GM12878 (cell line): Measurements from ENCODE around the gene PILRB. TPM values are rescaled to one million over a fixed set of nuclear protein-coding genes. Genes with fewer than 3 reads are reported as not detected.
A peak's percentile ranks its signal among the peaks of the same experiment; 100 is the strongest.

Experiments
- ATAC-seq: fragments of 200-7000 bp; cut with Tn5 transposase; 3 replicates; pipeline ENCODE4 v1.9.1; 2020; ENCODE audit warnings: mild to moderate bottlenecking, moderate library complexity
- BruUV-seq: library from RNA; stranded (reverse); fragments of 400-500 nt; replicated peaks from 2 replicates; lab custom pipeline; 2021; lab: Mats Ljungman, UMichigan
- CTCF ChIA-PET: fragments of 300-600 bp; sonication (Branson Sonifier 250); formaldehyde crosslinking; extraction: SDS; loops from one replicate; lab custom pipeline; 2021; ENCODE audit warnings: inconsistent platforms; lab: Yijun Ruan, JAX
- POLR2A ChIA-PET: fragments of 350-600 bp; formaldehyde crosslinking; extraction: SDS; loops from one replicate; lab custom pipeline; 2021; ENCODE audit warnings: inconsistent platforms; lab: Charles Lee
- RAD21 ChIA-PET: fragments of 300-600 bp; sonication (Branson Sonifier 250); formaldehyde crosslinking; loops from one replicate; lab custom pipeline; 2023; ENCODE audit warnings: antibody characterized with exemption; ENCODE audit not compliant: unreplicated experiment; lab: Charles Lee
- SMC1A ChIA-PET: fragments of 300-600 bp; sonication (Branson Sonifier 250); formaldehyde crosslinking; loops from one replicate; lab custom pipeline; 2023; ENCODE audit not compliant: unreplicated experiment, uncharacterized antibody; lab: Charles Lee
- DNase-seq: peaks from one replicate; pipeline ENCODE4 v3.0.0-alpha.2; 2011; ENCODE audit warnings: low read depth, low spot score
- FAIRE-seq: peaks from 3 replicates; lab custom pipeline; 2011; peaks lifted over from hg19 to GRCh38; lab: Jason Lieb, UNC
- H2AFZ ChIP-seq: 2 replicates; pipeline ENCODE4 v1.6.0; 2011; ENCODE audit warnings: low read depth, low read length, control low read depth; ENCODE audit not compliant: control insufficient read depth
- H3K27ac ChIP-seq: 2 replicates; pipeline ENCODE4 v1.5.1; 2011; ENCODE audit warnings: control low read depth; ENCODE audit not compliant: control insufficient read depth, insufficient read depth
- H3K27me3 ChIP-seq, 2 experiments: replicated peaks in 1 of 2; 2 replicates each; pipeline versions ENCODE4 v1.6.0 to v1.6.1; 2011; ENCODE audit warnings: low read length in 1 of 2; ENCODE audit not compliant: control insufficient read depth in 2 of 2, insufficient read depth in 2 of 2
- H3K36me3 ChIP-seq, 2 experiments: 2 replicates each; pipeline ENCODE4 v1.5.1; 2011; ENCODE audit warnings: low read length in 1 of 2; ENCODE audit not compliant: control insufficient read depth in 2 of 2, insufficient read depth in 2 of 2
- H3K4me1 ChIP-seq: 2 replicates; pipeline ENCODE4 v1.6.1; 2011; ENCODE audit warnings: mild to moderate bottlenecking, low read length, moderate library complexity, mixed read lengths; ENCODE audit not compliant: control insufficient read depth, insufficient read depth
- H3K4me2 ChIP-seq: 2 replicates; pipeline ENCODE4 v1.6.0; 2011; ENCODE audit warnings: control low read depth; ENCODE audit not compliant: control insufficient read depth, insufficient read depth
- H3K4me3 ChIP-seq: fragments of 200-600 bp; sonication (generic); 2 replicates; pipeline ENCODE4 v1.5.1; 2016
- H3K79me2 ChIP-seq: 2 replicates; pipeline ENCODE4 v1.6.0; 2011; ENCODE audit warnings: low read length; ENCODE audit not compliant: control insufficient read depth, insufficient read depth
- H3K9ac ChIP-seq: 2 replicates; pipeline ENCODE4 v1.8.0; 2011; ENCODE audit warnings: low read length, control low read depth, mixed read lengths; ENCODE audit not compliant: control insufficient read depth, insufficient read depth
- H3K9me3 ChIP-seq: replicated peaks from 3 replicates; pipeline ENCODE4 v1.5.1; 2011; ENCODE audit warnings: mild to moderate bottlenecking, low read length; ENCODE audit not compliant: control insufficient read depth, insufficient read depth
- H4K20me1 ChIP-seq: 2 replicates; pipeline ENCODE4 v1.6.0; 2011; ENCODE audit not compliant: control insufficient read depth, insufficient read depth
- FOXM1 ChIP-seq: IDR thresholded peaks from 2 replicates; pipeline ENCODE4 v1.6.1; 2012; ENCODE audit warnings: low read depth, mild to moderate bottlenecking, inconsistent platforms, low read length, moderate library complexity
- NFYA ChIP-seq: IDR thresholded peaks from 2 replicates; pipeline ENCODE4 v1.6.1; 2011; ENCODE audit warnings: low read depth, mild to moderate bottlenecking, low read length, improper control_type of control experiment, borderline replicate concordance
- POLR2AphosphoS2 ChIP-seq: IDR thresholded peaks from 2 replicates; pipeline ENCODE4 v1.6.1; 2011; ENCODE audit warnings: low read depth, mild to moderate bottlenecking, low read length, improper control_type of control experiment, moderate library complexity
- TBL1XR1 ChIP-seq: IDR thresholded peaks from 2 replicates; pipeline ENCODE4 v1.6.1; 2012; ENCODE audit warnings: low read depth, low read length, improper control_type of control experiment
- WGBS: methylation state at CpG from one replicate; pipeline ENCODE4 v1.1.6; 2016; ENCODE audit warnings: low lambda C conversion rate; ENCODE audit not compliant: insufficient replicate concordance, insufficient coverage; ENCODE audit errors: missing lambda C conversion rate; 5-methylcytosine and 5-hydroxymethylcytosine counted together
- in situ Hi-C: fragments of 300-500 bp; cut with MboI; formaldehyde crosslinking; loops from 9 replicates; pipeline ENCODE4 v1.14.3; 2018; ENCODE audit warnings: mixed read lengths
- intact Hi-C: fragments of 100-400 bp; cut with micrococcal nuclease; formaldehyde crosslinking; loops from one replicate; pipeline ENCODE4 v1.14.2; 2022; ENCODE audit not compliant: unreplicated experiment
- polyA plus RNA-seq, 11 experiments: library from polyadenylated mRNA; depleted of rRNA in 4 of 11; unstranded in 6 of 11; stranded (reverse) in 5 of 11; fragments of >200 nt; fragmentation: Nextera tagmentation in 4 of 11; fragmentation: Illumina TruSeq in 1 of 11; extraction: Ambion mirVana in 4 of 11; extraction: Trizol in 1 of 11; gene quantifications; 1 replicate in 1 of 11; 2 replicates in 10 of 11; pipeline versions ENCODE4 v1.2.1 to v1.2.3, GENCODE V29; 2011 to 2016; ENCODE audit warnings: inconsistent platforms in 2 of 11, missing spikeins in 2 of 11, low read depth in 1 of 11
- total RNA-seq, 4 experiments: library from RNA; depleted of rRNA in 3 of 4; stranded (reverse); fragments of >200 nt in 3 of 4; fragmentation: Illumina TruSeq in 1 of 4; extraction: Trizol in 1 of 4; gene quantifications; 2 replicates each; pipeline versions ENCODE4 v1.2.1 to v1.2.3, GENCODE V29; 2013 to 2021
- TF ChIP-seq, protein P1 (sequence below): IDR thresholded peaks from 2 replicates; pipeline ENCODE4 v1.6.1; 2012; ENCODE audit warnings: low read depth, low read length, improper control_type of control experiment
- TF ChIP-seq, protein P2 (sequence below): fragments of 450-650 bp; IDR thresholded peaks from 2 replicates; pipeline ENCODE4 v1.6.1; 2017; ENCODE audit warnings: mild to moderate bottlenecking, low read depth, inconsistent platforms; ENCODE audit not compliant: poor library complexity, severe bottlenecking
- TF ChIP-seq, protein P3 (sequence below): IDR thresholded peaks from 2 replicates; pipeline ENCODE4 v1.6.1; 2012; ENCODE audit warnings: low read length, inconsistent platforms

PILRB gene
- total and polyA plus RNA-seq, 10 of the 15 experiments (the other 5 are each of a cell fraction or from before 2014, with no cell fraction given), result 2.6 to 50.3 (median 22.0) TPM

GRCh38 chr7:100413889-100414288 is 56.0 kb downstream of the PILRB start:
- RAD21 ChIA-PET, result interaction anchor here (1.6 kb wide), 1 partner anchor 40 kb away, joined by 5 read pairs; no protein-coding TSS in a partner anchor
- peak overlapping the region; percentile 54; the same call in 1 of the 2 replicates for H2AFZ ChIP-seq
- SMC1A ChIA-PET, result interaction anchor here (1.5 to 2.4 kb wide), 4 partner anchors 9 to 49 kb away, joined by 3 to 8 read pairs (median 6); no protein-coding TSS in a partner anchor
- H3K27me3 ChIP-seq, result no peaks in the 10 kb centered on the region
- intact Hi-C loops (no loop called here), in situ Hi-C loops (no loop called here)
- CTCF ChIA-PET, result interaction anchor here (1.7 to 2.8 kb wide), 2 partner anchors 39 to 281 kb away, joined by 7 read pairs; no protein-coding TSS in a partner anchor
- H3K9me3 ChIP-seq, result no peaks in the 10 kb centered on the region; the same call in 2 of the 3 replicates
- no peaks in the 10 kb centered on the region for H3K36me3 ChIP-seq
- H3K4me1 ChIP-seq, result peaks cover 14% of the 10 kb centered on the region
- H4K20me1 ChIP-seq, result no peaks in the 10 kb centered on the region
- no peak for FAIRE-seq
- peak; percentile 80 for ATAC-seq
- no peaks in the 10 kb centered on the region for H3K79me2 ChIP-seq
- TF ChIP-seq NFYA (no peak), POLR2AphosphoS2 (no peak), TBL1XR1 (no peak), FOXM1 (no peak)
- TF ChIP-seq, protein P1, sequence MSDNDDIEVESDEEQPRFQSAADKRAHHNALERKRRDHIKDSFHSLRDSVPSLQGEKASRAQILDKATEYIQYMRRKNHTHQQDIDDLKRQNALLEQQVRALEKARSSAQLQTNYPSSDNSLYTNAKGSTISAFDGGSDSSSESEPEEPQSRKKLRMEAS, result no peak
- TF ChIP-seq, protein P2, sequence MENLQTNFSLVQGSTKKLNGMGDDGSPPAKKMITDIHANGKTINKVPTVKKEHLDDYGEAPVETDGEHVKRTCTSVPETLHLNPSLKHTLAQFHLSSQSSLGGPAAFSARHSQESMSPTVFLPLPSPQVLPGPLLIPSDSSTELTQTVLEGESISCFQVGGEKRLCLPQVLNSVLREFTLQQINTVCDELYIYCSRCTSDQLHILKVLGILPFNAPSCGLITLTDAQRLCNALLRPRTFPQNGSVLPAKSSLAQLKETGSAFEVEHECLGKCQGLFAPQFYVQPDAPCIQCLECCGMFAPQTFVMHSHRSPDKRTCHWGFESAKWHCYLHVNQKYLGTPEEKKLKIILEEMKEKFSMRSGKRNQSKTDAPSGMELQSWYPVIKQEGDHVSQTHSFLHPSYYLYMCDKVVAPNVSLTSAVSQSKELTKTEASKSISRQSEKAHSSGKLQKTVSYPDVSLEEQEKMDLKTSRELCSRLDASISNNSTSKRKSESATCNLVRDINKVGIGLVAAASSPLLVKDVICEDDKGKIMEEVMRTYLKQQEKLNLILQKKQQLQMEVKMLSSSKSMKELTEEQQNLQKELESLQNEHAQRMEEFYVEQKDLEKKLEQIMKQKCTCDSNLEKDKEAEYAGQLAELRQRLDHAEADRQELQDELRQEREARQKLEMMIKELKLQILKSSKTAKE, result no peak
- TF ChIP-seq, protein P3, sequence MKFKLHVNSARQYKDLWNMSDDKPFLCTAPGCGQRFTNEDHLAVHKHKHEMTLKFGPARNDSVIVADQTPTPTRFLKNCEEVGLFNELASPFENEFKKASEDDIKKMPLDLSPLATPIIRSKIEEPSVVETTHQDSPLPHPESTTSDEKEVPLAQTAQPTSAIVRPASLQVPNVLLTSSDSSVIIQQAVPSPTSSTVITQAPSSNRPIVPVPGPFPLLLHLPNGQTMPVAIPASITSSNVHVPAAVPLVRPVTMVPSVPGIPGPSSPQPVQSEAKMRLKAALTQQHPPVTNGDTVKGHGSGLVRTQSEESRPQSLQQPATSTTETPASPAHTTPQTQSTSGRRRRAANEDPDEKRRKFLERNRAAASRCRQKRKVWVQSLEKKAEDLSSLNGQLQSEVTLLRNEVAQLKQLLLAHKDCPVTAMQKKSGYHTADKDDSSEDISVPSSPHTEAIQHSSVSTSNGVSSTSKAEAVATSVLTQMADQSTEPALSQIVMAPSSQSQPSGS, result no peak
- H3K4me2 ChIP-seq, result peak overlapping the region; percentile 73
- peak overlapping the region; percentile 40 for H3K27ac ChIP-seq
- no TSS peak for BruUV-seq
- DNase-seq, result no peak
- POLR2A ChIA-PET, result interaction anchor here (0.6 to 1.6 kb wide), 4 partner anchors 9 to 23 kb away, joined by 3 to 4 read pairs (median 4); no protein-coding TSS in a partner anchor
- WGBS, result 35% methylated on average over 1 of the region's 1 CpG
- H3K4me3 ChIP-seq, result no peak overlapping the region
- H3K9ac ChIP-seq, result 0 out of 2 replicates have a peak overlapping the region, but pooled peaks have one; percentile 19
